RWPE2 (cell line): Measurements from ENCODE around the gene FBXO38.

Experiments
- ATAC-seq: fragments of 200-7000 bp; cut with Tn5 transposase; 3 replicates; pipeline ENCODE4 v1.9.1; 2021; ENCODE audit warnings: low read depth
- DNase-seq: peaks from one replicate; pipeline ENCODE4 v3.0.0-alpha.2; 2020; ENCODE audit warnings: low spot score
- H3K27ac ChIP-seq: fragments of 450-650 bp; 2 replicates; pipeline ENCODE4 v1.5.1; 2017; ENCODE audit warnings: mild to moderate bottlenecking; ENCODE audit not compliant: poor library complexity, severe bottlenecking
- H3K27me3 ChIP-seq: fragments of 250-450 bp; sonication (Bioruptor Pico); 2 replicates; pipeline ENCODE4 v1.5.1; 2021; ENCODE audit warnings: mild to moderate bottlenecking, moderate library complexity; ENCODE audit not compliant: insufficient read depth, poor library complexity, severe bottlenecking
- H3K36me3 ChIP-seq: fragments of 250-450 bp; sonication (Bioruptor Pico); 2 replicates; pipeline ENCODE4 v1.5.1; 2020; ENCODE audit warnings: low read depth, mild to moderate bottlenecking, moderate library complexity
- H3K4me1 ChIP-seq: fragments of 250-450 bp; sonication (Bioruptor Pico); 2 replicates; pipeline ENCODE4 v1.5.1; 2021; ENCODE audit warnings: mild to moderate bottlenecking, moderate library complexity; ENCODE audit not compliant: insufficient read depth, poor library complexity, severe bottlenecking
- H3K4me3 ChIP-seq: fragments of 250-450 bp; sonication (Bioruptor Pico); 2 replicates; pipeline ENCODE4 v1.5.1; 2021; ENCODE audit warnings: mild to moderate bottlenecking, moderate library complexity; ENCODE audit not compliant: severe bottlenecking
- H3K9me3 ChIP-seq: fragments of 250-450 bp; sonication (Bioruptor Pico); 2 replicates; pipeline ENCODE4 v1.5.1; 2021; ENCODE audit warnings: mild to moderate bottlenecking, moderate library complexity; ENCODE audit not compliant: severe bottlenecking
- CTCF ChIP-seq: fragments of 450-650 bp; IDR thresholded peaks from one replicate; pipeline ENCODE4 v1.5.1; 2017; ENCODE audit warnings: mild to moderate bottlenecking, moderate library complexity; ENCODE audit not compliant: poor library complexity, severe bottlenecking

FBXO38 gene

GRCh38 chr5:148406406-148406805 is 22.6 kb downstream of the FBXO38 start:
- peaks cover 100% of the 10 kb centered on the region for H3K36me3 ChIP-seq
- no peaks in the 10 kb centered on the region for H3K27me3 ChIP-seq
- peaks cover 8% of the 10 kb centered on the region for H3K4me1 ChIP-seq
- TF ChIP-seq CTCF, result no peak
- no peak for DNase-seq
- no peak overlapping the region for H3K4me3 ChIP-seq
- no peak for ATAC-seq
- no peaks in the 10 kb centered on the region for H3K9me3 ChIP-seq
- H3K27ac ChIP-seq, result no peak overlapping the region

- peaks cover 94% of the 10 kb centered on the region for H3K36me3 ChIP-seq
- ATAC-seq (no peak), DNase-seq (no peak)
- H3K9me3 ChIP-seq, result no peaks in the 10 kb centered on the region
- H3K4me3 ChIP-seq, result no peak overlapping the region
- H3K27me3 ChIP-seq, result no peaks in the 10 kb centered on the region
- TF ChIP-seq CTCF, result no peak
- no peak overlapping the region for H3K27ac ChIP-seq
- H3K4me1 ChIP-seq, result no peaks in the 10 kb centered on the region
Observed at GRCh38 chr5:148408092-148408491, 24.3 kb downstream of the FBXO38 start.

GRCh38 chr5:148412124-148412523 is 28.4 kb downstream of the FBXO38 start:
- no peaks in the 10 kb centered on the region for H3K9me3 ChIP-seq
- ATAC-seq (no peak), DNase-seq (no peak)
- H3K4me3 ChIP-seq, result no peak overlapping the region
- H3K27me3 ChIP-seq, result no peaks in the 10 kb centered on the region
- no peak overlapping the region for H3K27ac ChIP-seq
- no peaks in the 10 kb centered on the region for H3K4me1 ChIP-seq
- peaks cover 94% of the 10 kb centered on the region for H3K36me3 ChIP-seq
- no peak for TF ChIP-seq CTCF

GRCh38 chr5:148414833-148415232 is 31.1 kb downstream of the FBXO38 start:
- Histone ChIP-seq H3K27me3 (no peaks in the 10 kb centered on the region), H3K4me1 (no peaks in the 10 kb centered on the region), H3K36me3 (peaks cover 94% of the 10 kb centered on the region), H3K9me3 (no peaks in the 10 kb centered on the region), H3K4me3 (no peak overlapping the region), H3K27ac (no peak overlapping the region)
- no peak for ATAC-seq
- no peak for TF ChIP-seq CTCF
- no peak for DNase-seq

GRCh38 chr5:148416416-148416815 is 32.7 kb downstream of the FBXO38 start:
- Histone ChIP-seq H3K36me3 (peaks cover 94% of the 10 kb centered on the region), H3K27me3 (no peaks in the 10 kb centered on the region), H3K27ac (no peak overlapping the region), H3K4me1 (no peaks in the 10 kb centered on the region), H3K9me3 (no peaks in the 10 kb centered on the region), H3K4me3 (no peak overlapping the region)
- TF ChIP-seq CTCF, result no peak
- ATAC-seq (no peak), DNase-seq (no peak)
